Omental fat pad (tissue), 4 donors: ENCODE measurements around the gene B4GALNT2. TPM values are rescaled to one million over a fixed set of nuclear protein-coding genes. Genes with fewer than 3 reads are reported as not detected.
"Not testable (repeated sequence)": the region's sequence is repeated elsewhere in the genome, so short reads cannot be mapped to it uniquely, and the experiment has no call there.

Experiments used
- ATAC-seq: fragments of 150-250 bp; one replicate; pipeline ENCODE4 v1.9.1; 2016; ENCODE audit warnings: mild to moderate bottlenecking, moderate library complexity; ENCODE audit not compliant: low FRiP score
- DNase-seq: peaks from one replicate; pipeline ENCODE4 v3.0.0-alpha.2; 2019; ENCODE audit warnings: low spot score
- total RNA-seq, 4 donors: library from RNA; depleted of rRNA; stranded (reverse); fragments of >200 nt; gene quantifications; one replicate each; pipeline ENCODE4 v1.1.0, GENCODE V29; 2016
- TF ChIP-seq, protein P1 (sequence below), 3 donors: fragments of 450-650 bp; IDR thresholded peaks; one replicate each; pipeline ENCODE4 v1.5.1; 2016 to 2017; ENCODE audit warnings: antibody characterized with exemption in 3 of 3, mild to moderate bottlenecking in 3 of 3, moderate library complexity in 2 of 3

B4GALNT2 gene
- total RNA-seq, 4 donors from 2014 or later = not detected

DNA sequence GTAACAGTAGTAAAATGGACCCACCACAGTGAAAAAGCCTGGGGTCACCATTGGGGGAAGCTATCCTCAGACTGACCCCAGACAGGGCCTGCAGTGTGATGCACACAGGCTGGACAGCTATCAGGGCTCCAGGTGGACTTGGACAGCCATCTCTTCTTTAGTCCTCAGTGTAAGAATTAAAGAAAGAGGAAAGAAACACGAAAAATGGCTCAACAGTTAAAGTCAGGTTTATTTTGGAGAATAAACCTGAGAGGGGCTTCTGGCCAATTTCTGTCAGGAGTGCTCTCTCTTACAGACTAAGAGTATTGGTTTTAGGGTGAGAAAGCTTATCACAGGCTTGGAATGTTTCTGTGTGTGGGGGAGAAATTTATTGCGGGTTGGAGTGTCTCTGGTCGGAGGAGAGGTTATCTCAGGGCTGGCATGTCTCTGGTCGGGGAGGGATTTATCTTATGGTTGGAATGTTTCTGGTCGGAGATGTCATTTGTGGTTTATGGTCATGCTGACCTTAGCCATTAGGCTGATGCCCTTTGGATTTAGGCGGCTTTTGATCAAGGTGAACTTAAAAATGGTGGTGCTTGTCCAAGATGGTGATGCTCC is 10.8 kb upstream of the B4GALNT2 start:
- TF ChIP-seq, protein P1, sequence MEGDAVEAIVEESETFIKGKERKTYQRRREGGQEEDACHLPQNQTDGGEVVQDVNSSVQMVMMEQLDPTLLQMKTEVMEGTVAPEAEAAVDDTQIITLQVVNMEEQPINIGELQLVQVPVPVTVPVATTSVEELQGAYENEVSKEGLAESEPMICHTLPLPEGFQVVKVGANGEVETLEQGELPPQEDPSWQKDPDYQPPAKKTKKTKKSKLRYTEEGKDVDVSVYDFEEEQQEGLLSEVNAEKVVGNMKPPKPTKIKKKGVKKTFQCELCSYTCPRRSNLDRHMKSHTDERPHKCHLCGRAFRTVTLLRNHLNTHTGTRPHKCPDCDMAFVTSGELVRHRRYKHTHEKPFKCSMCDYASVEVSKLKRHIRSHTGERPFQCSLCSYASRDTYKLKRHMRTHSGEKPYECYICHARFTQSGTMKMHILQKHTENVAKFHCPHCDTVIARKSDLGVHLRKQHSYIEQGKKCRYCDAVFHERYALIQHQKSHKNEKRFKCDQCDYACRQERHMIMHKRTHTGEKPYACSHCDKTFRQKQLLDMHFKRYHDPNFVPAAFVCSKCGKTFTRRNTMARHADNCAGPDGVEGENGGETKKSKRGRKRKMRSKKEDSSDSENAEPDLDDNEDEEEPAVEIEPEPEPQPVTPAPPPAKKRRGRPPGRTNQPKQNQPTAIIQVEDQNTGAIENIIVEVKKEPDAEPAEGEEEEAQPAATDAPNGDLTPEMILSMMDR (IDR thresholded peaks at IDR 0.05) = no peak
- ATAC-seq (no peak), DNase-seq (no peak)

- DNase-seq = no peak
- TF ChIP-seq, protein P1 (IDR thresholded peaks at IDR 0.05) = no peak
- ATAC-seq = no peak
These were observed 10.0 kb upstream of the B4GALNT2 start for GRCh38 chr17:49122566-49122965.

- TF ChIP-seq, protein P1 (IDR thresholded peaks at IDR 0.05) = no peak
- ATAC-seq (no peak), DNase-seq (no peak)
These were observed 9.5 kb upstream of the B4GALNT2 start for GRCh38 chr17:49123061-49123460.

- DNase-seq (no peak), ATAC-seq (no peak)
- TF ChIP-seq, protein P1 (IDR thresholded peaks at IDR 0.05) = no peak
These were observed 7.1 kb upstream of the B4GALNT2 start for GRCh38 chr17:49125449-49125848.

- ATAC-seq = not testable (repeated sequence)
These were observed 6.2 kb upstream of the B4GALNT2 start for GRCh38 chr17:49126183-49126859.

GRCh38 chr17:49129359-49129950 is 3.1 kb upstream of the B4GALNT2 start:
- not testable (repeated sequence) for ATAC-seq, DNase-seq

More at GRCh38 chr17:49126183-49126859, 6.2 kb upstream of the B4GALNT2 start:
- DNase-seq = not testable (repeated sequence)

- DNase-seq = no peak
- ATAC-seq = no peak
- TF ChIP-seq, protein P1 (IDR thresholded peaks at IDR 0.05) = no peak
These were observed 1.7 kb upstream of the B4GALNT2 start for GRCh38 chr17:49130891-49131290.

DNA sequence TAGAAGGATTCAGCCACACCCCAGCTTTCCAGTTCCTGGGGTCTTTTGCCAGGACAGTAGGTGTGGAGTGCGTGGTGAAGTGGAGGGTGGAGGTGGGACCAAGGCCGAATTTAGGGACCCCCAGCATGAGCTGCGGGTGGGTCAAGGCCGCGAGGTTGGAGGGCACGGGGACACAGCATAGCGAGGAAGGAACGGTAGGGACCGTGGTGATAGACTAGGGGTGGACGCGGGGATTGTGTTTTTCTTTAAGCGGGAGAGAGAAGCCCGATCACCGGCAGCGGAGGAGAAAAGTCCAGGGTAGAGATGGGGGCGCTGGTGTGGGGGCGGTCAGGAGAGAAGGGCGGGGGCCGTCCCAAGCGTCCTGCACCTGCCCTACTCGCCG is 261 bp upstream of the B4GALNT2 start:
- ATAC-seq (no peak), DNase-seq (no peak)
- TF ChIP-seq, protein P1 (IDR thresholded peaks at IDR 0.05) = no peak
